Gastroesophageal sphincter (tissue), 3 donors: ENCODE results near the gene GP1BB.

Source experiments
- CTCF ChIP-seq, 4 experiments: fragments of 200-600 bp in 2 of 4; fragments of 450-650 bp in 2 of 4; sonication (generic) in 1 of 4; IDR thresholded peaks; one replicate each; pipeline ENCODE4 v1.5.1; 2017 to 2019; ENCODE audit warnings: antibody characterized with exemption in 4 of 4, mild to moderate bottlenecking in 2 of 4, moderate library complexity in 2 of 4
- EP300 ChIP-seq: sonication (generic); formaldehyde crosslinking; IDR thresholded peaks from one replicate; pipeline ENCODE4 v1.6.1; 2017; ENCODE audit warnings: antibody characterized with exemption, mild to moderate bottlenecking
- POLR2A ChIP-seq, 2 donors: fragments of 450-650 bp; IDR thresholded peaks; one replicate each; pipeline ENCODE4 v1.6.1; 2017; ENCODE audit warnings: antibody characterized with exemption in 2 of 2, mild to moderate bottlenecking in 2 of 2, moderate library complexity in 1 of 2
- POLR2AphosphoS5 ChIP-seq: sonication (generic); formaldehyde crosslinking; IDR thresholded peaks from one replicate; pipeline ENCODE4 v1.6.1; 2017; ENCODE audit warnings: antibody characterized with exemption

GRCh38 chr22:19687561-19688300 is 35.6 kb upstream of the GP1BB start:
- TF ChIP-seq EP300 (no peak), CTCF (IDR thresholded peaks at IDR 0.05) (no peak), POLR2A (IDR thresholded peaks at IDR 0.05) (no peak), POLR2AphosphoS5 (no peak)
